GM19372 (cell line): ENCODE results near the gene KCNG4.

Experiments
- ATAC-seq: cut with Tn5 transposase; IDR thresholded peaks from one replicate; pipeline ENCODE4 v1.9.1; 2021; ENCODE audit warnings: mild to moderate bottlenecking, low read depth, moderate library complexity; ENCODE audit not compliant: unreplicated experiment

KCNG4 gene

GRCh38 chr16:84239909-84240308 is at the start of gene KCNG4:
Gene KCNG4, minus strand, starts transcription at chr16:84240012. Its CDS starts 2,527 bp downstream, at chr16:84237485.
- no peak for ATAC-seq

GRCh38 chr16:84288902-84289301 is 49.1 kb upstream of the KCNG4 start:
- ATAC-seq, result no peak

- ATAC-seq, result no peak
Measured at GRCh38 chr16:84286578-84287240, 46.9 kb upstream of the KCNG4 start.

- ATAC-seq, result no peak
Measured at GRCh38 chr16:84284154-84284722, 44.4 kb upstream of the KCNG4 start.

- ATAC-seq, result no peak
Measured at GRCh38 chr16:84283314-84284153, 43.7 kb upstream of the KCNG4 start.

GRCh38 chr16:84282533-84282932 is 42.7 kb upstream of the KCNG4 start:
- ATAC-seq, result no peak

- no peak for ATAC-seq
Measured at GRCh38 chr16:84281074-84281473, 41.3 kb upstream of the KCNG4 start.

- no peak for ATAC-seq
Measured at GRCh38 chr16:84279881-84280280, 40.1 kb upstream of the KCNG4 start.

GRCh38 chr16:84278968-84279367 is 39.2 kb upstream of the KCNG4 start:
- ATAC-seq, result no peak

GRCh38 chr16:84278333-84278732 is 38.5 kb upstream of the KCNG4 start:
- ATAC-seq, result no peak

- no peak for ATAC-seq
Measured at GRCh38 chr16:84277244-84277823, 37.5 kb upstream of the KCNG4 start.

GRCh38 chr16:84275585-84276151 is 35.9 kb upstream of the KCNG4 start:
- no peak for ATAC-seq

- ATAC-seq, result no peak
Measured at GRCh38 chr16:84274515-84274914, 34.7 kb upstream of the KCNG4 start.

- ATAC-seq, result no peak
Measured at GRCh38 chr16:84272740-84273320, 33.0 kb upstream of the KCNG4 start.

- ATAC-seq, result no peak
Measured at GRCh38 chr16:84271866-84272265, 32.1 kb upstream of the KCNG4 start.

GRCh38 chr16:84271037-84271436 is 31.2 kb upstream of the KCNG4 start:
- ATAC-seq, result no peak

GRCh38 chr16:84270531-84270930 is 30.7 kb upstream of the KCNG4 start:
- ATAC-seq, result no peak

GRCh38 chr16:84270071-84270470 is 30.3 kb upstream of the KCNG4 start:
- no peak for ATAC-seq

GRCh38 chr16:84268291-84269040 is 28.7 kb upstream of the KCNG4 start:
- no peak for ATAC-seq

GRCh38 chr16:84267380-84267779 is 27.6 kb upstream of the KCNG4 start:
- ATAC-seq, result no peak
